ENCODE results near the gene RAD21L1. TPM values are rescaled to one million over a fixed set of nuclear protein-coding genes. Genes with fewer than 3 reads are reported as not detected.

Gene RAD21L1
- total RNA-seq, 1 donor from 2014 or later: not detected

GRCh38 chr20:1185790-1186334 is 40.0 kb upstream of the RAD21L1 start:
- intact Hi-C loops (cut with DNase I): no loop called here
- peak overlapping the region; percentile 53 for H3K4me3 ChIP-seq
- DNase-seq: peak; percentile 76

DNA sequence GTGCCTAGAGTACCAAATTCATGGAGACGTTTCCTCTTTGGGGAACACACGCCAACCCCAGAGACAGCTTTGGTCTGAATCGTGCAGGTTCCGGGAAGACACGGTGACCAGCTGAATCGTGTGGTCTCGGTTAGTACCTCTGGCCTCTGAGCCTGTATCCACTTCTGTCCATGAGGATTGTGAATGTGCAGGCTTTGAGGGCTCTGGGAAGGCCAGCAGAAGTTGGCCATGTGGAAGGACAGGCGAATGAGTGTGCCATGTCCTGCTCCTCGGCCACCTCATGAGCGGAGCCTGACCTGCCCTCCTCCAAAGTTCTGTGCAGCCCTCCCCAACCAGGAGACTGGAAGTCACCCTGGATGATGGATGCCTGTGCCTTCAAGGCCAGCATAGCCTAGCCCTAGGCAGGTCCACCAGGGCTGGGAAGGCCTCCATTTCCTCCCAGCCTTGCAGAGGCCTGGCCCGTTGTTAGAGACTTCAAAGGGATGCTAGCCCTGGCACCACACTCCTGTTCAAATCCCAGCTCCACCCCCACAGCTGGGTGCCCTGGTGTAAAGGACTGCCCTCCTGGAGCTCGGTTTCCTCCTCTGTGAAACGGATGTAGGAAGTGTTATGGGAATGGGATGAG is 39.4 kb upstream of the RAD21L1 start:
- Histone ChIP-seq H3K9me3 (no peaks in the 10 kb centered on the region), H3K27me3 (no peaks in the 10 kb centered on the region), H3K4me1 (peaks cover 8% of the 10 kb centered on the region), H3K36me3 (no peaks in the 10 kb centered on the region), H3K27ac (no peak overlapping the region), H3K4me3 (no peak overlapping the region)
- no peak for TF ChIP-seq CTCF (IDR thresholded peaks at IDR 0.05)
- DNase-seq (no peak), ATAC-seq (no peak)
- intact Hi-C loops (cut with DNase I): no loop called here

More at GRCh38 chr20:1185790-1186334, 40.0 kb upstream of the RAD21L1 start:
- peaks cover 5% of the 10 kb centered on the region for H3K4me1 ChIP-seq
- no peaks in the 10 kb centered on the region for H3K36me3 ChIP-seq
- H3K27ac ChIP-seq: no peak overlapping the region
- peak; percentile 57 for TF ChIP-seq CTCF (IDR thresholded peaks at IDR 0.05)
- no peaks in the 10 kb centered on the region for H3K27me3 ChIP-seq
- ATAC-seq: peak; percentile 71
- no peaks in the 10 kb centered on the region for H3K9me3 ChIP-seq

- ATAC-seq: no peak
- intact Hi-C loops (cut with DNase I): no loop called here
- DNase-seq: no peak
These were observed 38.2 kb upstream of the RAD21L1 start for GRCh38 chr20:1187605-1188171.

DNA sequence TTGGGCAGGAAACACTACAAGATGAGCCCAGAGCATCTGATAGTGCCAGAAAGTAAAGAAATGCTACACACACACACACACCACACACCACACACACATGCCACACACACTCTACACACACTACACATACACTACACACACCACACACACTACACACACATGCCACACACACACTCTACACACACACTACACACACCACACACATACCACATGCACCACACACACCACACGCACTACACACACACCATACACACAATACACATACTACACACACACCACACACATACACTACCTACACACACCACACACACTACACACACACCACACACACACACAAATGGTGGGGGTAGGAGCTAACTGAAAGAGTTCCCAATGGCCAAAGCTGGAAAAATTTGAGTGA is 37.5 kb upstream of the RAD21L1 start:
- no peak for TF ChIP-seq CTCF (IDR thresholded peaks at IDR 0.05)
- Histone ChIP-seq H3K36me3 (no peaks in the 10 kb centered on the region), H3K4me1 (peaks cover 8% of the 10 kb centered on the region), H3K27me3 (no peaks in the 10 kb centered on the region), H3K4me3 (no peak overlapping the region), H3K27ac (no peak overlapping the region), H3K9me3 (no peaks in the 10 kb centered on the region)
- ATAC-seq (no peak), DNase-seq (no peak)
- intact Hi-C loops (cut with DNase I): no loop called here

More at GRCh38 chr20:1187605-1188171, 38.2 kb upstream of the RAD21L1 start:
- Histone ChIP-seq H3K27me3 (no peaks in the 10 kb centered on the region), H3K4me3 (no peak overlapping the region), H3K36me3 (no peaks in the 10 kb centered on the region), H3K4me1 (peaks cover 8% of the 10 kb centered on the region), H3K27ac (no peak overlapping the region), H3K9me3 (no peaks in the 10 kb centered on the region)
- TF ChIP-seq CTCF (IDR thresholded peaks at IDR 0.05): no peak

GRCh38 chr20:1189827-1190226 is 36.0 kb upstream of the RAD21L1 start:
- TF ChIP-seq CTCF (IDR thresholded peaks at IDR 0.05): no peak
- H3K36me3 ChIP-seq: no peaks in the 10 kb centered on the region
- no peaks in the 10 kb centered on the region for H3K27me3 ChIP-seq
- intact Hi-C loops (cut with DNase I): no loop called here
- H3K4me3 ChIP-seq: no peak overlapping the region
- DNase-seq: no peak
- H3K27ac ChIP-seq: no peak overlapping the region
- ATAC-seq: no peak
- H3K4me1 ChIP-seq: peaks cover 8% of the 10 kb centered on the region
- no peaks in the 10 kb centered on the region for H3K9me3 ChIP-seq
